CD4-positive, alpha-beta T cell treated with Interleukin-15 for 4 hours (primary cell): ENCODE results near the gene PACSIN2.

ENCODE experiments used
- DNase-seq: peaks from one replicate; pipeline ENCODE4 v3.0.0-alpha.2; 2020; ENCODE audit warnings: low spot score

The PACSIN2 gene

DNA sequence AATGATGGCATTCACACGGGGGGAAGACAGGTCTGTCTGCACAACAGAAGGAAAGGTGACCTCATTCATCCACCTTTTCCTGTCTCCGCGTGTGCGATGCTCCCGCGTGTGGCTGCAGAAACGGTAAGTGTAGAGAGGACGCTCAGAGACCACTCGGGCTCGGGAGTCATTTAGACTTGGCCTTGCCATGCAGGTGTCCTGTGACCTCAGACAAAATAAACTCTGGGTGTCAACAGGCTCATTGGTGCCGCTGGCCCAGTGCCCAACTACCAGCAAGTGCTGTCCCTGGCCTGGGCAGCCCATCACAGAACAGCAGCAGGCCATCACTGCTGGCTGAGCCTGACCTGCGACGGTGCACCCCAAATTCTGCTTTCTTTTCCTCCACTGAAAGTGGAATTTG lies 109.7 kb downstream of the PACSIN2 start:
- no peak for DNase-seq

DNA sequence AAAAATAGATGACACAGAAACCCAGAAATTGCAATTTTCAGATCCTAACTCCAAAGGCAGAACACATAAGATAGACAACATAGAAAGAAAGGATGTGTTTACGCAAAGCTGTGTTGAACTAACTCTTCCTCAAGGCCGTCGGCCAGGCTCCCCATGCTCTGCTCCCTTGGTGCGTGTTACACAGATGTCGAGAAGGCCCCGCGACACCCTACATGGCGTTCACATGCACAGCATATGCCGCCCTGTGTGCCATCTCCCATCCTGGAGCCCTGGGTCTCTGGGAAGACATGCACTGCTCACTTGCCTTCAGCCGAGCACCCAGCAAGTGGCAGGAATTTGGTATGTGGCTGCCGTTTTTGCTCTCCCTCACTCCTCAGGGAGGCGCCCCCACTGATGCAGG lies 110.9 kb downstream of the PACSIN2 start:
- DNase-seq = no peak

DNA sequence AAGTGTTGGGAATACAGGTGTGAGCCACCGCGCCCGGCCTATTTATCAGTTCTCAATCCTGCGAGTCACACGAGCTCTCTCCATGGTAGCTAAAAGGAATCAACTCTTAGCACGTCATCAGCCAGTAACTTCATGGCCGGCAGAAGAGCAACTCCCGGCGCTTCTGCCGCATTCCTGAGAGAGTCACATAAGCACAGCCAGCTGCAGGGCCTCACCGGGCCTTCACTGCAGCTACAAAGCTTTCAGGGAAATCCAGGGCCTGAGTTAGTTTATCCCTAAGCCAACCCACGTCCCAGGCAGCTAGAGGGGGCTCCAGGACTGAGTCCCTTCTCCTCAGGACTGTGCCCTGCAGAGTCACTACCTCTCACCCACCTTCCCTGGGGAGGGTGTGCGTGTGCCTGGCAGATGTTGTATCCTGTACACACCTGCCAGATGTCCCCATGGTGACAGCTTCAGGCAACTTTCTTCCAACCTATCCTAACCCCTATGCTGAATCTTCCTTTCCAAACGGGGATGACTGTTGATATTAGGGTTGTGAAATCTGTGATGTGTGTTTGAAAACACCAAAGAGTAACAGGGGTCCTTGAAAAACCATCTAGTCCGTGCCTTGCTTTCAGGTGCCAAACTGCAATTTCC lies 112.0 kb downstream of the PACSIN2 start:
- no peak for DNase-seq

- DNase-seq = no peak
Measured at GRCh38 chr22:42901790-42902508, 113.0 kb downstream of the PACSIN2 start.

DNA sequence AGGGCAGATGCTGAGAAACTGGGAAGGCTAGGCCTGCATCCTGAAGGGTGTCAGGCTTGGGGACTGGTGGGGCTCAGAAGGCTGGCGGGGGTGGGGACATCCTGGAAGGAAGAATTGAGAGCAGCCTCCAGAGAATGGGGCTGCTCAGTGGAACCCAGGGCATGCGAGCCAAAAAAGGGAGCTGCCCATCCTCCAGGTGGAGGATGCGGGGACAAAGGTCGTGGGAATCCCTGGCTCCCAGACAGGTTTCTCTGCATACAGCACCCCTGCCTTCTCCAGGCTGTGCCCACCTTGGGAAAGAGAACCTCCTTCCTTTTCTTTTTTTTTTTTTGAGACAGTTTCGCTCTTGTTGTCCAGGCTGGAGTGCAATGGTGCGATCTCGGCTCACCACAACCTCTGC lies 117.0 kb downstream of the PACSIN2 start:
- no peak for DNase-seq

- no peak for DNase-seq
Measured at GRCh38 chr22:42895541-42895981, 119.4 kb downstream of the PACSIN2 start.

DNA sequence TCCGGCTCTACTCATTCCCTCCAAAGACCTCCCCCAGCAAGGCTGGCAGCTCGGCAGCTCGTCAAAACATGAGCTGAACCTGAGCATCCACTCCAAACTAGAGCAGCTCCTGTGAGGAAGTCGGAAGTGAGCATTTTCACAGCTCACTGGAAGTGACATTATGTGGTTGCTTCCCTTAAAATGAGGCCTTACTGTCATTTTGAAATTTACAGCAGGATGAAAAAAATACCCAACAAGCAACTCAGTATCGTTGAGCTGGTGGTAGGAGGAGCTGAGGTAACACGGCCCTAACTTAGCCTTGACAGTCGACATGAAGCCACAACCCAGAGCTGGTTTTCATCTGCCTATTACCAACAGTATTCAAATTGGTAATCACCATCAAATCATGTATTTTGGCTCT lies 119.9 kb downstream of the PACSIN2 start:
- DNase-seq = peak; percentile 28

- peak; percentile 20 for DNase-seq
Measured at GRCh38 chr22:42893371-42894150, 121.4 kb downstream of the PACSIN2 start.

DNA sequence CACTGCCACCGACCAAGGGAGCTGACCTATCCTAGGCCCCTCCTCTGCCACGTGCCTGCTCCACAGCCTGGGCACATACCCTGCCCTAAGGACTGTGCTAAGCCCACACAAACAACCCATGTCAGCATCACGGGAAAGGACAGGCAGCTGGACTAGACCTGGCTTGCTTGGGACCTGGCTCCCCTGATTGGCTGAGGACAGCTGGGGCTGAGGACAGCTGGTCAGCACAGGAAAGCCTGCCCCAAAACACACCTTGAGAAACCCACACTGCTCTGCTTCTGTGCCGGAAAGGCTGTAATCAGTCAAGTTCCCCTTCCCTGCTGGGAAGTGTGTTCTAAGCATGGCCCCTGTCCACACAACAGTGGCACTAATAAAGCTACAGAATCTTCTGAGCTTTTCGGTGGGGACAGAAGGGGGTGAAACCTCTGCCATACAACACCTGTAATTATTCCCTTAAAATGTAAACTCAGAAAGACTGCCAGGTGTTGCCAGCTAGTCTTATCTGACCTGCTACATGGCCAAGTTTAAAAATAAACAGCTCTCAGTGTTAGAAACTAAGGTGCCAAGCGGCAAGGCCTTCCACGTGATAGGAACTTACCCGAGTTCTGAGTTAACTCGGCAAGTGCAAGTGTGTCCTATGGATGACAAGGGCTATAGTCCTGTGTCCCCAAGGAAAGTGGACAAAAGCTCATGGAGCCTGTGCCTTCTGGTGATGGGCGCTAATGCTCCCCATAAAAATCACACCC lies 122.2 kb downstream of the PACSIN2 start:
- DNase-seq = no peak

- no peak for DNase-seq
Measured at GRCh38 chr22:42892156-42892555, 122.8 kb downstream of the PACSIN2 start.

- DNase-seq = no peak
Measured at GRCh38 chr22:42891696-42892095, 123.3 kb downstream of the PACSIN2 start.

DNA sequence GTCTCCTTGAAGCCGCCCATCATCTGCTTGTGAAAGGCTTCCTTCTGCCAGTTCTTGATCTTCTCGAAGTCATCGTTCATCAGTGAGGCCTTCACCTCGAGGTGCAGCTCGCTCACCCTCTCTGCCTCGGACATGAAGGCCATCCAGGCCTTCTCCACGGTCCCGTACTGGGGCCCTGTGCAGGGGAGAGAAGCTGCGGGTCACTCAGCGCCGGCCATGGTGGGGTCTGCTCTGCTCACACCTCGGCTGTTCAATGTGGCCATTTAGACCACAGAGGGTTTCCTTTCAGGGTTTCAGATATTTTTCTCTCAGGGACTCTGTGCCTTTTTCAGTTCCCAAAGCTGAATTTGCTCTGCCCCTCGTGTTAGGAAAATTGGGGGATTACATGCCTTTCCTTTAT lies 123.9 kb downstream of the PACSIN2 start:
- DNase-seq = no peak

DNA sequence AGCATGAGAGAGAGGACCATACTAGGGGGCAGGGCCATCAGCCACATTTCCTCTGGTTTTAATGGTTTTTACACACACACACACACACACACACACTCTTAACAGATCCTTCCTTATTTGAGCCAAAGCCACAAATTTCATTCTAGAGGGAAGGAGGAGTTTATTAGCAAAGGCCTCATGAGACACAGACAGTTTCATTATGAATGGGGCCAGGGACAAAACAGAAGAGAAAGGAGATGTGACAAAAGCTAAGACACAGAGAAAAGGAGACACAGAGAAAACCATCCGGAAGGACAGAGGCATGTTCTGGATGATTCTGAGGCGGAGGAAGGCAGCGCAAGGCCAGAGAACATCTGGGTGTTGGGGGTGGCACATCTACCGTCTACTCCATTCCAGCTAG lies 125.6 kb downstream of the PACSIN2 start:
- DNase-seq = no peak

DNA sequence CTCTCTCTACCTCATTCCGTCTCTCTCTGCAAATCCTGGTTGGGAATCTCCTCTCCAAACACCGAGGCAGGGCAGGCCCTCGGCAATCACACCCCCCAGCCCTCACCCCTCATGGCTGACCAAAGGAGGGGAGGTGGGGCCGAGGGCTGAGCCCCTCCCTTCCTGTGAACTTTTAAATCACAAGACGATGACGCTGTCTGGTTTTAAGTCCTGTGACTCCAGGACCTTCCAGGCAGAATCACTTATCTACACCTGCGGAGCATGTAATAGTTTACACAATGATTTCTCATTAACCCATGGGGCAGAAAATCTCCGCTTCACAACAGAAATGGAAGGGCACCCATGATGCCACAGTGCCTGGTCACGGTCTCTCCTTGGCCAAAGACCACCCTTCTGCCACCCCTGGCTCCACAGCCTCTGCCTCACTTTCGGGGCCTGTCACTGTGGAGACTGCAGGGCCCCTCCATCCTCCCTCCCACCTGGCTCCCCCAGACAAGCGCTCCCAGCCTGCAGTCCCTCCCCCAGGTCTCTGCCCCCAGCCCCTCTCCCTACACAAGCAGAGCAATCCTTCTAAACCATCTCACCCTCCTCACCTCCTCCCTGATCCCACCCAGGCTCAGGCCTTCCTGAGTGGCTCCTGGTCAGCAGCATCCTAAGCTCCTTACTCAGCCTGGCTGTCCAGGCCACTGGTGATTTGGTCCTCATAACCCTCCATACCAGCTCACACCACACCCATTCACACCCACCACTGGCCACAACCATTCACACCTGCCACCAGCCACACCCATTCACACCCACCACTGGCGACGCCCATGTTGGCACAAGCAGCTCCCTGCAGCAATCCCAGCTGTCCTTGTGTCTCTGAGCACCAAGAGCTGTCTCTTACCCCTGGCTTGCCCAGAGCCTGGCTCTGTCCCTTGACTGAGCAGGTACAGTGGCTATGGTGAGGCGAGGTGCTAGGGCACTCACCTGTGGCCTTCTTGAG lies 127.1 kb downstream of the PACSIN2 start:
- DNase-seq = no peak

DNA sequence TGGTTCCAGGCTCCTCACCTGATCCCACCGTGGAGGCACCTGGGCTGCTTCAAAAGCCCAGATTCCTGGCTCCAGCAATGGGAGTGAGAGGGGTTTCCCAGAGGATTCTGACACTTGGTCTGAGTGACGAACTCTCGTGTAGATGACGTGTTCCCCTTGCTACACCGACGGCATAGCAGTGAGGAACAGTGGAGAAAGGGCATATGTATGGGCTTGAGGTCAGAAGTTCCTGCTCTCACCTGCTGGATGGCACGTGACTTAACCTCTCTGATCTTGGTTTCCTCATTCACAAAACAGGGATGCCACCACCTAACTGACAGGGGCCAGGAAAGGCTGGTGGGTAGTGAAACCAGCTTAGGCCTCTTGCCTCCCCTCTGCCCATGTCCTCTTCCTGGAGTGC lies 127.8 kb downstream of the PACSIN2 start:
- DNase-seq = no peak

- DNase-seq = no peak
Measured at GRCh38 chr22:42885446-42885845, 129.5 kb downstream of the PACSIN2 start.

DNA sequence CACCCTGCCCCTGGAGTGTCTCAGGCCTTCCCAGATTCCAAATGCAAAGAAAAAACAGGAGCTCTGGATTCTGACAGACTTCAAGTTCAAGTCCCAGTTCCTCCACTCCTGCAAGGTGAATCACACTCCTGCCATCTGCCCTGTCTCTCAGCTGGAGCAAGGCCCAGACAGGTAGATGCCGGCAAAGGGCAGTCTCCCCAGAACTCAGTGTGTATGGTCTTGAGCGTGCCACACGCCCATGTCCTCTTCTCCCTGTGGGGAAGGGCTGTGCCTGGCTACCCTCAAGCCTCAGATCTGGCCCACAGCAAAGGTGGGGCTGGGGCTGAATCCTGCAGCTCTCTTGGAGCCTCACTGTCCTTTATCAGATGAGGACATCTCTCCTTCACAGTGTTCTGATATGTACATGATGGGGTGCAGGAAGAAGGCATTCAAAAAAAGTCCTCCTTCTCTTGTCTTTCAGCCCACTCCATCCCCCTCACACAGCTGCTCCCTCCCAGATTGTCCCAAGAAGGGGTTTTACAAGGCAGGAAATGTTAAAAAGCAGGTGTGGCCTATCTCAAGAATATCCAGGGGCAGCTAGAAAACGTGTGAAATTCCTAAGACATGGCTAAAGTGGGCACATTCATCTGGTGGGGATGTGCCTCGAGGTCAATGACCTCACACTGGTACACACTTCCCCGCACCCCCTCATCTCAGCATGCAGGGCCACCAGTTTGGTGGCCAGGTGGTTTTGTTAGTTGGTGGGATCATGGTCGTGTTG lies 130.2 kb downstream of the PACSIN2 start:
- no peak for DNase-seq

- no peak for DNase-seq
Measured at GRCh38 chr22:42883970-42884369, 131.0 kb downstream of the PACSIN2 start.

DNA sequence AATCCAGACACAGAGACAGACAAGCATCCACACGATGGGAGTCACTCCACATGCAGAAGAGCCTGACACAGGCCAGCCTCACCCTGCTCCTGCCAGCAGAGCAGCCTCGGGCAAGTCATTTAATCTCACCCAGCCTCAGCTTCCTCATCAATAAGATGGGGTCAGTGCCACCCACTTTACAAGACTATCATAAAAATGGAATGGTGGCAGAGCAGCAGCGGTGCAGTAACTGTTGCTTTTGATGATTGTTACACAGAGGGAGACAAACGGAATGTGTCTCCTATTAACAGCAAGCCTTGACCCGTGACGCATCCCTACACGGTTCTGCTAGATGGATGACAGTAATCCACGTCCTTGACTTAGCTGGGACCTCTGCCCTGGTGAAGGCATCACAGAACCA lies 131.8 kb downstream of the PACSIN2 start:
- no peak for DNase-seq

DNA sequence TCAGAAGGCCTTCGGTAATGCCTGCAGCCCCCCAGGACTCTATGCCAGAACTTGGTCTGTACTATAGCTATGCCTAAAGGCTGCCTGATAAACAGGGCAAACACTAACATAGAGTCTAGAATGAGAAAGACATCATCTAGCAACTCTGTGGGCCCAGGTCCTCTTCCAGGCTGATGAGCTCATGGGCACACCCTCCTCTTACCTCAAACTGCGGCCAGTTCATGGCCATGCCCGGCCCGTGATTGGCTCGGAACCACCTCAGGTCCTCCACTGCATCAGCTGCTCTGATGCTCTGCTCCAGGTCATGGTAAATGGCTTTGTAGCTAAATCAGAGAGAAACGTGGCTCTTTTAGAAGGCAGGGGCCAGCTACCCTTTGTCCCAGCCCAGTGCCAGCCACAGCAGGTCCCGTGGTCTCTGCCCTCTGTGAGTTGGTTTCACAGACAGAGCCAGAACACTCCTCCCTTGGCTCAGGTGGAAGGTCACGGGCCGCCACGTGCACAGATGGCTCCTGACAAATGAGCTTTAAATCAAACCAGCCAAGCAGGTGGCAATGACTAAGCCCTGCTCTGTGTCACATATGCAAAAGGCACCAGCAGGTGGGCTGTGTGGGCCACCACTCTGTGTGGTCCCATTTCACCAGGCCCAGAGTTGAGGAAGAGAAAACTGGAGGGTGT lies 132.8 kb downstream of the PACSIN2 start:
- DNase-seq = no peak
